Stimulated activated CD4-positive, alpha-beta T cell treated with anti-CD3 and anti-CD28 coated beads, Interleukin-2, amount 100 ng/mL, for 4 hours (primary cell): ENCODE results near the gene PRMT9.

Source experiments
- DNase-seq: peaks from one replicate; pipeline ENCODE4 v3.0.0-alpha.2; 2020; ENCODE audit warnings: low read depth

The PRMT9 gene

GRCh38 chr4:147683717-147684700 is at the start of gene PRMT9:
PRMT9 (minus strand) TSS chr4:147684163; CDS start chr4:147683987, 176 bp downstream.
- DNase-seq: peak; percentile 81

GRCh38 chr4:147732518-147733235 is 48.7 kb upstream of the PRMT9 start:
- no peak for DNase-seq

- DNase-seq: peak; percentile 66
Observed at GRCh38 chr4:147731580-147732517, 47.9 kb upstream of the PRMT9 start, which contains the start of gene ARHGAP10. ARHGAP10 (plus strand) TSS chr4:147732088; CDS start chr4:147732302, 214 bp downstream.

DNA sequence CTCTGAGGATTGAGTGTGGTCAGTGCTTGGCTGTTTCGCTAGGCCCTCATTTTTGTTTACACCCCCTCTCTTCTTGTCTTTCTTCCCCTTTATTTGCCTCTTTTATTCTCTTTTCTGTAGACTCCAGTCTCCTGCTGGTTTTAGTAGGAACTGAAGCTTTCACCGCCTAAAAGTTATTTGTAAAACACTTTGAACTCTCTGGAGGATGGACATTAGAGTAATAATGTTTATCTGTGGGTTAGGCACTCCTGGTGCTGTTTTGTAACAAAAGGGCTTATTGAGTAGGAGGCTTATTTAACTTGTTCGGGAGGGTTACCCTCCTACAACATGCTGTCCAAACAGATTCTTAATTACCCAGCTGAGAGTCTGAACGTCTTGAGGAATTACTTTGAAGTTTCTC is 46.4 kb upstream of the PRMT9 start:
- no peak for DNase-seq

DNA sequence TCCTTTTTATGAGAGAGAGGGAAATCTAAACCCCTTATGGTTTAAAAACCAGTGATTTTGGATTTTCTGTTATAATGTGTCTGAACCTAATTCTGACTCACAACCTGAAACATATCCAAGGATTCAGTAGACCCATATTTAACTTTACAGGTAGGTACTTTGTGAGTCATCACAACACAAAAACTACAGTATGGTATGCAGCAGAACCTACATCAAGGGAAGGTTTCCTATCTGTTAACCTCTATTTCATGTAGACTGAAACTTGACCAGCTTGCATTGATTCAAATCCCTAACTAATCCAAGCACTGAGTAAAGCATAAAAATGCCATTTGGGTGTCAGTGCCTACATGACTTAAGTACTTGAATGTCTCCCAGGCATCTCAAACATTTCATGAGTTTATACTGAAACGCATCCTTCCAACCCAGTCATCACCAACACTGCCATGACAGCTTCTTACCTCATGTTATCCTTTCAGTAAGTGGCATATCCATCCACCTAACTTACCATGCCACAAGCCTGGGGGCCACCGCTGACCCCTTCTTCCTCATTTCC is 43.6 kb upstream of the PRMT9 start:
- DNase-seq: no peak

GRCh38 chr4:147725673-147726072 is 41.7 kb upstream of the PRMT9 start:
- DNase-seq: no peak

- no peak for DNase-seq
Observed at GRCh38 chr4:147724468-147725201, 40.7 kb upstream of the PRMT9 start.

GRCh38 chr4:147723326-147723725 is 39.4 kb upstream of the PRMT9 start:
- no peak for DNase-seq

- DNase-seq: no peak
Observed at GRCh38 chr4:147717878-147718277, 33.9 kb upstream of the PRMT9 start.

DNA sequence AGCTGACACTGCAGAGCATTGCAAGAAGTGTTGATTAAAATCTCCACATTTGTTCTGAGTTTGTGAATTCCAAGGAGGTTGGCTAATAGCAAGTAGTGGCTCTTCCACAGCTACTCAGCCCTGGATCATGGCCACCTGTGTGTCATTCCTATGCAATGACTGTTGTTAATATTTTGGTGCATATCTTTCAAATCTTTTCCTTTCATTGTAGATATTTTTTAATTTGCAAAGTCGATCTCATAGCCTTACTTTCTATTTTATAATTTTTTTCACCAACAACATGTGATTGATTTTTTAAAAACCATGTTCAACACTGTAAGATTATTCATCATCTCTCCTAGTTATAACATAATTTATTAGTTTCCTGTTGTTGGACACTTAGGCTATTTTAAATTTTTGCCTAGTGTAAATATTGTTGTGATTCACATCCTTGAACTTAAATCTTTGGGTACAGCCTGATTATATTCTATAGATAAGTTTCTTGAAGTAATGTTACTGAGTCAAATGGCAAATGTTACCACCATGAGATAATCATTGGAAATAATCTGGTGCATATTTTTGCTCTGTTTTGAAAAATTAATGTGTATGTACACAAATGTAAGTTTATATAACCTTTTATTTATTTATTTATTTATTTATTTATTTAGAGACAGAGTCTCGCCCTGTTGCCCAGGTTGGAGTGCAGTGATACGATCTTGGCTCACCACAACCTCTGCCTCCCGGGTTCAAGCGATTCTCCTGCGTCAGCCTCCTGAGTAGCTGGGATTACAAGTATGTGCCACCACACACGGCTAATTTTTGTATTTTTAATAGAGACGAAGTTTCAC is 30.8 kb upstream of the PRMT9 start:
- DNase-seq: no peak

GRCh38 chr4:147709999-147710398 is 26.0 kb upstream of the PRMT9 start:
- no peak for DNase-seq

DNA sequence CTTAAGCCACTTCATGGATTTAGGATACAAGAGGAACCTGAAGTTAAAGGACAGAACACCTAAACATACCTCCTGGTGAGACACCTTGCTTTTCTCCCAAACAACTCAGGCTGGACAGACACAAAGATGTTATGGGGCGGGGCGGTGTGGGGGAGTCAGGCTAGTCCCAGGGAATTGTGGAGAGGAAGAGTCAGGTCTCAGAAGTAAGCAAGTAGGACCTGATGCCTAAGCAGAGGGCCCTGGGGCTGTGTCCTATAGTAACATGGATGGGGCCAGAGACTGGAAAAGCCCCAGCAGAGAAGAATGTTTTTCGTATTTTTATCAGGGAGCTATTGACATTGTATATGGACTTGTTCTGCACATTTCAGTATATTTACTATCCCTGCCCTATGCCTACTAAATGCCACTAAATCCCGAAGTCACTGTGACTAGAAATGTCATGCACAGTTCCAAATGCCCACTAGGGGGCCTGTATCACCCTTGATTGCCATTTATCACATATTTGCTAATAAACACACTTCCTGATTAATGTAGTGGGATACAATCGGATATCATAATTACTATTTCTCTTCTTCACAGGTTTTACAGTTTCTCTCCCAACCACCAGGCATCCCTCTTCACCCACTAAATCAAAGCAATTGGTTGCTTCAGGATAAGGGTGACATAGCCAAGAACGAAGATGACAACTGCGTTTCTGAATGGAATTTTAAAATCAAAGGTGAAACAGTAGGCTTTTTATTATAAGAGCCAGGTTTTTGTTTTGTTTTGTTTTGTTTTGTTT is 24.1 kb upstream of the PRMT9 start:
- peak; percentile 32 for DNase-seq

- DNase-seq: no peak
Observed at GRCh38 chr4:147704846-147705245, 20.9 kb upstream of the PRMT9 start.

DNA sequence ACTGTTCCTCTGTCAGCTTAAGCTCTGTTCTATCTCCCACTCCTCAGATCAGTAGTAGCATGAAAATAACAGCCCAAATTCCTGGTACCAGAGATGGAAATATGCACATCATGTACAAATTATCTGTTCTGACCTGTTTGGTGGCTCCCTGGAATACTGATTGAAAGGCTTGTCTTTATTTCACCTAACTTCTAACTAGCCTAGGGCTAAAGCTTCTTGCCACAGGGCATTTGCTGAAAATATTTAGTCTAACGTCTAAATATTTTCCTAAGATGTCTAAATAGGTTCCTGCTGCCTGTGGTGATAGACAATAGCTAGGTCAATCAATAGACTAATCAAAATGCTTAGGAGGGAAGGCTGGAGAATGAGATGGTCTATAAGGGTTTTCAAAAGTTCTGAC is 12.9 kb upstream of the PRMT9 start:
- DNase-seq: no peak

DNA sequence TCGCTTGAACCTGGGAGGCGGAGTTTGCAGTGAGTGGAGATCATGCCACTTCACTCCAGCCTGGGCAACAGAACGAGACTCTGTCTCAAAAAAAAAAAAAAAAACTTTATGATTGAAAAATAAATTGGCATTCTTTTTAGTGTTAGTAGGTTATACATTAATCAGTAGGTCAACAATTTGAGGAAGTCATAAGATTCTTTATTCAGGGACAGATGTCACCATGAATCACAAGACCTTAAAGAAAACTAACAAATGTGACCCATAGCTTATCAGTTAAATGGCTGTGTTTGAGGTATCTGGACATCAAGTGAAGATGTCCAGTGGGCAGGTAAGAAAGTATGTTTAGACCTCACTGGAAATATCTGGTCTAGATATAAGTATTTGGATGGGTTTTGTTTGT is 9.3 kb upstream of the PRMT9 start:
- DNase-seq: no peak

DNA sequence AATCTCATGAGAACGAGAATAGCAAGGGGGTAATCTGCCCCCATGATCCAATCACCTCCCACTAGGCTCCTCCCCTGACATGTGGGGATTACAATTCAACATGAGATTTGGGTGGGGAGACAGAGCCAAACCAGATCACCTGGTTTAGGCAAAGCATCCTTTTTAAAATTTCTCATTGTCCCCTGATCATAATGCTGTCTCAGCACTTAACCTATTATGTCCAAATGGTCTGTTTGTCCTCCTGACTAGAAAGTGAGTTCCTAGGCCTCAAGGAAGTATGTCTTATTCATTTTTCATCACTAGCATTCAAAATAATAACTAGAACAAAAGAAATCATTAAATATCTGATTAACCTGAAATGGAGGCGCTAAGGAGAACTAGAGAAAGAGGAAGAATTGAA is 7.9 kb upstream of the PRMT9 start:
- no peak for DNase-seq

DNA sequence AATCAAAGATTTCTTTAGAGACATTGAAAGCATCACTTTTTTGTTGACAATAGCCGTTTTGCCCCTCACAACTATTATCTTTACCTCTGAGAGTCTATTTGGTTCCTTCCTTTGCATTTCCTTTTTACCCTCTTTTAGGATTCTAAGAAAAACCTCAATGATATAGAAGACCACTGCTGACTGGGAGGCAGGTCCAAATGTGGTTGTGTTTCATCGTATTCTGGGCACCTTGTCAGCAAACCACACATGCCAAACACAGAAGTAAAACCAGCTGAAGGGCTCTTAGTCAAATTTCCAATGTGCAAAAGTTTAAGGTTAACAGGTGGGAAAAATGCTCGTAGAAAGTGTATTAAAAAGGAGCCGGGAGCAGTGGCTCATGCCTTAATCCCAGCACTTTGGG is 5.1 kb upstream of the PRMT9 start:
- no peak for DNase-seq

- DNase-seq: no peak
Observed at GRCh38 chr4:147683188-147683591, 773 bp downstream of the PRMT9 start.

- DNase-seq: no peak
Observed at GRCh38 chr4:147682755-147683154, 1.2 kb downstream of the PRMT9 start.
